HTR-8/SVneo (cell line): ENCODE data around the gene DNAH7.

Experiments
- DNase-seq: peaks from one replicate; pipeline ENCODE4 v3.0.0; 2011; ENCODE audit warnings: low spot score, mixed read lengths; ENCODE audit not compliant: insufficient read length
- FAIRE-seq: peaks from 2 replicates; lab custom pipeline; 2011; peaks lifted over from hg19 to GRCh38; lab: Jason Lieb, UNC

The DNAH7 gene

GRCh38 chr2:195741191-195741590 is 327.4 kb downstream of the DNAH7 start:
- DNase-seq (no peak), FAIRE-seq (no peak)

- FAIRE-seq = no peak
- DNase-seq = no peak
These were observed 330.9 kb downstream of the DNAH7 start for GRCh38 chr2:195737511-195738325.

- DNase-seq = no peak
- FAIRE-seq = no peak
These were observed 333.3 kb downstream of the DNAH7 start for GRCh38 chr2:195735347-195735746.

- no peak for DNase-seq
- no peak for FAIRE-seq
These were observed 333.7 kb downstream of the DNAH7 start for GRCh38 chr2:195734931-195735330.

- FAIRE-seq = no peak
- DNase-seq = no peak
These were observed 334.2 kb downstream of the DNAH7 start for GRCh38 chr2:195734395-195734794.

GRCh38 chr2:195733831-195734230 is 334.8 kb downstream of the DNAH7 start:
- DNase-seq (no peak), FAIRE-seq (no peak)

- FAIRE-seq = no peak
- no peak for DNase-seq
These were observed 336.1 kb downstream of the DNAH7 start for GRCh38 chr2:195732574-195732973.

- DNase-seq (no peak), FAIRE-seq (no peak)
These were observed 337.7 kb downstream of the DNAH7 start for GRCh38 chr2:195730912-195731311.

- FAIRE-seq (no peak), DNase-seq (no peak)
These were observed 341.5 kb downstream of the DNAH7 start for GRCh38 chr2:195727106-195727505.

GRCh38 chr2:195722075-195722474 is 346.6 kb downstream of the DNAH7 start:
- DNase-seq = no peak
- no peak for FAIRE-seq

GRCh38 chr2:195721042-195721441 is 347.6 kb downstream of the DNAH7 start:
- DNase-seq (no peak), FAIRE-seq (no peak)

GRCh38 chr2:195716466-195716865 is 352.2 kb downstream of the DNAH7 start:
- DNase-seq (no peak), FAIRE-seq (peak; percentile 69)

- DNase-seq = no peak
- no peak for FAIRE-seq
These were observed 357.2 kb downstream of the DNAH7 start for GRCh38 chr2:195711478-195711877.

GRCh38 chr2:195709901-195710806 is 358.5 kb downstream of the DNAH7 start:
- FAIRE-seq (no peak), DNase-seq (no peak)

- DNase-seq (peak; percentile 12), FAIRE-seq (no peak)
These were observed 362.3 kb downstream of the DNAH7 start for GRCh38 chr2:195706161-195706900.

- no peak for FAIRE-seq
- no peak for DNase-seq
These were observed 368.2 kb downstream of the DNAH7 start for GRCh38 chr2:195700480-195700879.

- FAIRE-seq (no peak), DNase-seq (no peak)
These were observed 370.9 kb downstream of the DNAH7 start for GRCh38 chr2:195697681-195698220.

GRCh38 chr2:195696012-195696411 is 372.6 kb downstream of the DNAH7 start:
- FAIRE-seq (no peak), DNase-seq (no peak)

GRCh38 chr2:195695002-195695631 is 373.5 kb downstream of the DNAH7 start:
- DNase-seq (no peak), FAIRE-seq (no peak)

GRCh38 chr2:195694553-195694952 is 374.1 kb downstream of the DNAH7 start:
- DNase-seq (no peak), FAIRE-seq (no peak)
